WI38 (cell line): ENCODE results near the gene HSPB3.

ENCODE experiments used
- H3K4me3 ChIP-seq: 2 replicates; pipeline ENCODE4 v1.5.1; 2011; ENCODE audit warnings: low read depth, mild to moderate bottlenecking, control low read depth, low read length
- CTCF ChIP-seq: IDR thresholded peaks from 2 replicates; pipeline ENCODE4 v1.5.1; 2012; ENCODE audit warnings: low read depth, mild to moderate bottlenecking, control low read depth, low read length

HSPB3 gene

DNA sequence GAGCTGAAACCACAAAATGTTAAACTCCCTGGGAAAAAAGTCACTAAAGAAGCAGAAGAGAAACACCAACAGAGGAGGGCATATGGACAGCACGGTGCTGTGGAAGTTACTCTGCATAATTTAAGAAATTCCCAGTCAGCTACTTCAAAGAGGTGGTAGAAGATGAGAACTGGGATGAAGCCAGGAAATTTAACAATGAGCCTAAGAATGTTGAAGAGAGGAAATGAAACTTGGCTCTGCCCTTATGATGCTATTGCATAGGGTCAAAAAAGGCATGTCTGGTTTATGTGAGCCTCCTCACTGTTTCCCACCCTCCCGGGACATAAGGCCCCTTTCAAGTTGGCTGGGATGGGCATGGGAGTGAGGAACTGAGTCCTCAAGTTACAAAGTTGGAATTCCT lies 36.7 kb downstream of the HSPB3 start:
- TF ChIP-seq CTCF, result no peak

DNA sequence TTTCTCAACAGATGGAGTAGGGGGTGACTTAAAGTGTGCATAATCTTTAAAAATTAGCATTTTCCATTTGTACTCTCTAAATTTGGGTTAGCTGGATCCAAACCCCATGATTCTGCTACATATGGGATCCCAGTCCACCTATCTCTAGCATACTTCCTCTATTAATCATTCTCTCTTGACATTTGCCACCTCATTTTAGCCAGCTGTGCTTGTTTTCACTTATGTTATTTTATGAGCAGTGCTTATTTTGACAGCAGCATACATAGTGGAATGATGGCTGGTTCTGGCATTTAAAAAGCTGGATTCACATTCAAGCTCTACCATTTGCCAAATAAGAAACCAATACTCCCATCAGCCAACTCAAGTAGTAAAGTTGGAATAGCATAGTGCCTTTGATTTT lies 39.5 kb downstream of the HSPB3 start:
- no peak overlapping the region for H3K4me3 ChIP-seq
- no peak for TF ChIP-seq CTCF

More for the DNA sequence above, 36.7 kb downstream of the HSPB3 start:
- no peak overlapping the region for H3K4me3 ChIP-seq
